ENCODE data around the gene CUL2.
"Not testable (repeated sequence)": the region's sequence is repeated elsewhere in the genome, so short reads cannot be mapped to it uniquely, and the experiment has no call there.

The CUL2 gene

GRCh38 chr10:35079265-35079664 is 10.9 kb downstream of the CUL2 start:
- no peak for DNase-seq

DNA sequence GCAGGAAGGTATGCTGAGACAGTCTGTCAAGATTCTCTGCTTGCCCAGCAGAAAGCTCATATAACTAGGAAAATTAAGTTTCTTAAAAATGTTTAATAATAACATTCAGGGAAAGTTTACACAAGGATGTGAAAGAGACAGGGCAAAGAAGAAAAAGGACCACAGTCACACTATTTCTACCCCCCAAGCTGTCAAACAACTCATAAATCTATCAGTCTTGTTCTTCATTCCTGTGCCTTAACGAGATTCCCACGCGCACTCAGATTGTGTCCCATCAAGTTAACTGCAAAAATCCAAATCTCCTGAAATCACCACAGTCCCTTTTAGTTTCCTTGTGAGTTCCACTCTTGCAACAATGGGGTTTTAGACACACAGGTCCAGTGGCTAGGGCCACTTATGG is 14.9 kb downstream of the CUL2 start:
- DNase-seq = no peak

GRCh38 chr10:35074266-35074665 is 15.9 kb downstream of the CUL2 start:
- DNase-seq = no peak

- DNase-seq = no peak
These were observed 19.6 kb downstream of the CUL2 start for GRCh38 chr10:35070521-35070920.

GRCh38 chr10:35063837-35064454 is 26.2 kb downstream of the CUL2 start:
- no peak for DNase-seq

DNA sequence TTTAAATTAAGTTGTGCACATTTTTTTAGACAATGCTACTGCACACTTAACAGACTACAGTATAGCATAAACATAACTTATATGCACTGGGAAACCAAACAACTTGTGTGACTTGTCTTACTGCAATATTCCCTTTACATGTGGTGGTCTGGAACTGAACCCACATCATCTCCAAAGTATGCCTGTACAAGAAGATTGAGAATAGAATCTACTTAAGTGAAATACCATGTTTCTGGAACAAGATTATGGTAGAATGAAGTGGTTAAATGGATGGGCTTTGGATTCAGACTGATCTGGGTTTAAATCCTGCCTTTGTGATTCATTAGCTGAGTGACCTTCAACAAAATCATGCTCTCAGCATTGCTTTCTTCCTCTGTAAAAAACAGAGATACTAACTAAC is 30.7 kb downstream of the CUL2 start:
- DNase-seq = no peak

GRCh38 chr10:35058686-35059085 is 31.5 kb downstream of the CUL2 start:
- DNase-seq = no peak

DNA sequence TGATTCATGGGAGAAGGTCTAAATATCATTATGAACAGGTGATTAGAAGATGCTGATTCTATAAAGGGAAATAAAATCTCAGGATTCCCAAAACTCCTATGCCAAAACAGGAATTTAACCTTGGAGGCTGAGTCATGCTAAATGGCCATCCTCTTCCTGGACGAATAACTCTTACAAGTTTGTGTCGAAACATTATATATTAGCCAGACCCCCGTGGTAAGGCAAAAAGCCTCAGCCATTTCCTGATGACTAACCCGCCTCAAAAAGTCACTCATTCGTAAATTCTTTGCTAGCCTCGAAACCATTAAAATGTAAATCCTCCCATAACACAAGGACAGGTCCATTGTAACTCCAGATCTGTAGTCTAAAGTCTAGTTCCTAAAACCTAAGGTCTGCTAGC is 32.0 kb downstream of the CUL2 start:
- DNase-seq = no peak

DNA sequence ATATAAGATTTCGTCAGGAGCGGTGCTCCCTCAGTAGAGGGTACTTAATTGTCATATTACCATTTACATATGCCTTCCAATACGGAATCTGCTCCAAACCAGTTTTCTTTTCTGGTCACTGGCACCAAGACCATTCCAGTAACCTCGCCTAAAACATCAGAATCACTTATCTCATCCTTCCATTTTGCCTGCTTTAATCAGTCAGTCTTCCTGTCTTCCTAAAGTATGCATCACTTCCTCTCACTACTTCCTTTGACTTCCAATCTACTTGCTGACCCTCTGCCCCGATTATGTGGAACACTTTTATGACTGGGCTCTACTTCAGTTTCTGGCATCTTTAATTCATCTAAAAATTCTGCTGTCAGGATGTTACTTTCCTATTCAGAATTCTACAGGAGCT is 33.5 kb downstream of the CUL2 start:
- DNase-seq = no peak

DNA sequence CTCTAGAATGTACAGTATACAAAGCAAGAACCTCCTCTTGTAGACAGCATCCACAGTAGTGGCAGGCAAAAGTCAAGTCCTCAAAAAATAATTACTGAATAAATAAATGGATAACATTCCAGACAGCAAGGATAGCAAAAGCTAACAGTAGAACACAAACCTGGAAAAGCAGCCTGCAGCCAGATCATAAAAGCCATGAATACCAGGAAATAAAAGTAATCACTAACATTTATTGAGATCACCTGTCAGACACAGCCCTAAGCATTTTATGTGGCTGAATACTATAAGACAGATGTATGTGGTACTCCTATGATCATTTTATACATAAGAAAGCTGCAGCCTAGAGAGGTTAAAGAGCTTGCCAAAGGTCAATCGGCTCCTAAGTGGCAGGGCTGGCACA is 34.0 kb downstream of the CUL2 start:
- DNase-seq = peak; percentile 3

- no peak for DNase-seq
These were observed 39.6 kb downstream of the CUL2 start for GRCh38 chr10:35050568-35050967.

DNA sequence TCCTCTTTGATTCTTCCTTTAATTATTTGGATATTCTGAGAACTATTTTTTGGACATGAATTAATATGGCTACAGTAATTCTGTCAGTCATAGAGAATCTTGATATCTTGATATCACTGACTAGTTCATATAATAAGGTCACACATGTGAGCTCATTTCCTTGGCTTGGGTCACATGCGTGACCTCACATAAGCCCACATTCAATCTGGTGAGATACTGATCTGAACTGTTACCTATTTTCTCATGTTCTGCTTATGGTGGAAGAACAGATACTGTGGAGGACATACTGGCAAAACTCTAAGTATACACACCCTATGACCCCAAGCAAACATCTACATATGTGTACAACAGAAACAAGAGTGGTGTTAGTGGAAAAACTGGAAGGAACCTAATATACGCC is 44.1 kb downstream of the CUL2 start:
- no peak for DNase-seq

DNA sequence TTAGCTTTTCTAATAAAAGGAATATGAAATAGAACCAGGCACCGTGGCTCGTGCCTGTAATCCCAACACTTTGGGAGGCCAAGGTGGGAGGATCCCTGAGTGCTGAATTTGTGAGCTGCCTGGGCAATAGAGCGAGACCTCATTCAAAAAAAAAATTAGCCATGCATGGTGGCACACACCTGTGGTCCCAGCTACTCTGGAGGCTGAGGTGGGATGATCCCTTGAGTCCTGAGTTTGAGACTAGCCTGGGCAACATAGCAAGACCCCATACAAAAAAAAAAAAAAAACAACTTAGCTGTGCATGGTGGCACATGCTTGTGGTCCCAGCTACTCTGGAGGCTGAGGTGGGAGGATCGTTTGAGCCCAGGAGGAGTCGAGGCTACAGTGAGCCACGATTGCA is 44.9 kb downstream of the CUL2 start:
- DNase-seq = not testable (repeated sequence)

- no peak for DNase-seq
These were observed 46.3 kb downstream of the CUL2 start for GRCh38 chr10:35043796-35044344.

DNA sequence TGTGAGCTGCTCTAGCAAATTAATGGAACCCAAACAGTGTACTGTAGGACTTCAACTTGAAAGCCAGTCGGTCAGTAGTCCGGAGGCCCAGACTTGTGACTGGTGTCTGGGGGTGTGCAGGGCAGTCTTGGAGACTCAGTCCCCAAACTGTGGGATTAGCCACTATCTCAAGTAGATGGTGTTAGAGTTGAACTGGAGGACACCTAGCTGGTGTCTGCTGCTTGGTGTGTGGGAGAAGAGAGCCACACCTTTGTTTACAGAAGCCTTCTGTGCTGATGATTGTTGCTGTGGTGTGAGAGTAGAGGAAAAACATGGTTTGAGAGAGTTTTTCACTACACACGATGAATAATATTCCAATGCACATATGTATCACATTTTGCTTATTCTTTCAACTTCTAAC is 47.4 kb downstream of the CUL2 start:
- no peak for DNase-seq

GRCh38 chr10:35041502-35041879 is 48.6 kb downstream of the CUL2 start:
- no peak for DNase-seq

DNA sequence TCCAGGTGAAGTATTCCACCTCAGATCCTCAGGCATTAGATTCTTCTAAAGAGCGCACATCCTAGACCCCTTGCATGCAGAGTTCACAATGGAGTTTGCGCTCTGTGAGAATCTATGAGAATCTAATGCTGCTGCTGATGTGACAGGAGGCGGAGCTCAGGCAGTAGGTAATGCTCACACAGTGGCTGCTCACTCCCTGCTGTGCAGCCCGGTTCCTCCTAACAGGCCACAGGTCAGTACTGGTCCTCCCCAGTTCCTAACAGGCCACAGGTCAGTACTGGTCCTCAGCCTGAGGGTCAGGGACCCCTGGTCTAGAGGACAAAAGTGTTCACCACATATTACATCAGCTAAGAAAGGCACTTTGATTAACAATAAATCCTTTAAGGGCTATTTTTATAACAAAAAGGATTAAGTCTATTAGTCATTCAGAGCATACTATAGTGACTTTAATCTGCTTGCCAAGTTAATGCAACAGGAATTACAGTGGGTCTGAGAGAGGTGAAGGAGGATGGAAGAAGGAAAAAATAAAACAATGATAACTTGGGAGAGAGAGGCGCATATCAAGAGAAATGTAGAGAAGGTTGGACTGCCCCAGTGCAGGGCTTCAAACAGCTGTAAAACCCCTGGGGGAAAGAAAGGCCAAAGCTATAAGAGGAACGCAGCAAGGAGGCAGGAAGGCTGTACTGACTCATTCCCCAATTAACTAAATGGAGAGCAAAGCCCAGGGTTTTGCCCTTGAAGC is 49.2 kb downstream of the CUL2 start:
- DNase-seq = no peak

DNA sequence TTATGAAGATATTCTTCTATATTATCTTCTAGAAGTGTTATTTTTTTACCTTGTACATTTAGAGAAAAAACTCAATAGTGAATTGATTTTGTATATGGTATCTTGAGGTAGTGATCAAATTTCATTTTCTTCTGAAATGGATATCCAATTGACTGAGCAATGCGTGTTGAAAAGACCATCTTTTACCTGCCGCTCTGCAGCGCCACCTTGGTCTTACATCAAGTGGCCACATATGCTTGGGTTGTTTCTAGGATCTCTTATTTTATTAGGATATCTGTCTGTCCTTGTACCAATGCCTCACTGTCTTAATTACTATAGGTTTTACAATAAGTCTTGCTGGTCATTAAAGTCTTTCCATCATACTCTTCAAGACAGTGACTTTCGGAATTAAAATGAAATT is 53.0 kb downstream of the CUL2 start:
- no peak for DNase-seq

DNA sequence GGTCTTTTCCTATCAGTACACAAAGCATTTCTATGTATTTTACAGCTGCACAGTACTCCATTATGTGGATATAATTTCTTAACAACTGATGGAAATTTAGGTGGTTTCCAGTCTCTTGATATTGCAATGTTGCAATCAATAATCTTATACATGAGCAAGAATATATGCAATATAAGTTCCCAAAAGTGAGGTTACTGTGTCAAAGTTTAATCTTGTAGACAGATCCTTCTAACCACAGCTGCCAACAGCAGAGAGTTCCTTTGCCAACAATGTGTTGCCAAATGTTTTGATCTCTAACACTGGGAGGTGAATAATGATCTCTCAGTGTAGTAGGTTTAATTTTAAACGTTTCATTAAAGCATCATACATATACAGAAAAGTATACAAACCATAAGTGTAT is 54.5 kb downstream of the CUL2 start:
- DNase-seq = no peak

DNA sequence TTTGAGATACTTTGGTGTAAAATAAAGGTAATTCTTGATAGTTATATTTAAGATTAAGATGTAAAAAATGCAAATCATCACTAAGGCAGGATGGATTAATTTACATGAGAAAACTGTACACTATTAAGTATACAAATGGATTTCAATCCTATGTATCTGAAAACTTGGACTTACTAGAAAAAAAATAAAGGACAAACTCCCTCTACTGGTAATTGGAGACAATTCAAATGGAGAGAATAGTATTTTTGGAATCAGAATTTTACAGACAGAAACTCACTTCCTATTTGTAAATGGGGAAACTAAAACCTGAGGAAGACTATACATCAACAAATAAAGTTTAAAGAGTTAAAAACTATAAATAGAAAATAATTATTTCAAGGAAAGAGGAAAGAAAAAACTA is 62.6 kb downstream of the CUL2 start:
- DNase-seq = no peak

DNA sequence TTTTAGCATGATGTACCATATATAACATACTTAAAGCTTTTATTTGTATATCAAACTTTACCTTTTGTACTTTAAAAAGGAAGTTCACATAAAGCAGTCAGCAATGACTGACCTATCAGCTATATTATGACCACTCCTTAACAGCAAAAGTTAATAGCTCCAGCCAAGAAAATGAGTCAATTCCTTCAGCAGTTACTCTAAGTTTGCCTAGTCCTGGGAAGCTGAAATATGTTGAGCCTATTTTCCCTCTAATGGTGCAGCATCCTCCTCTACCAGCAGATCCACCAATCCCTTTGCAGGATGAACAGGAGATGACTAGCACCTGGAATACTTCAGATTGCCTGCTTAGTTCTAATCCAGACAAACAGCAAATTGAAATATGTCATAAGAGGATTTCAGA is 64.2 kb downstream of the CUL2 start:
- no peak for DNase-seq

GRCh38 chr10:35020481-35020880 is 69.7 kb downstream of the CUL2 start:
- no peak for DNase-seq

DNA sequence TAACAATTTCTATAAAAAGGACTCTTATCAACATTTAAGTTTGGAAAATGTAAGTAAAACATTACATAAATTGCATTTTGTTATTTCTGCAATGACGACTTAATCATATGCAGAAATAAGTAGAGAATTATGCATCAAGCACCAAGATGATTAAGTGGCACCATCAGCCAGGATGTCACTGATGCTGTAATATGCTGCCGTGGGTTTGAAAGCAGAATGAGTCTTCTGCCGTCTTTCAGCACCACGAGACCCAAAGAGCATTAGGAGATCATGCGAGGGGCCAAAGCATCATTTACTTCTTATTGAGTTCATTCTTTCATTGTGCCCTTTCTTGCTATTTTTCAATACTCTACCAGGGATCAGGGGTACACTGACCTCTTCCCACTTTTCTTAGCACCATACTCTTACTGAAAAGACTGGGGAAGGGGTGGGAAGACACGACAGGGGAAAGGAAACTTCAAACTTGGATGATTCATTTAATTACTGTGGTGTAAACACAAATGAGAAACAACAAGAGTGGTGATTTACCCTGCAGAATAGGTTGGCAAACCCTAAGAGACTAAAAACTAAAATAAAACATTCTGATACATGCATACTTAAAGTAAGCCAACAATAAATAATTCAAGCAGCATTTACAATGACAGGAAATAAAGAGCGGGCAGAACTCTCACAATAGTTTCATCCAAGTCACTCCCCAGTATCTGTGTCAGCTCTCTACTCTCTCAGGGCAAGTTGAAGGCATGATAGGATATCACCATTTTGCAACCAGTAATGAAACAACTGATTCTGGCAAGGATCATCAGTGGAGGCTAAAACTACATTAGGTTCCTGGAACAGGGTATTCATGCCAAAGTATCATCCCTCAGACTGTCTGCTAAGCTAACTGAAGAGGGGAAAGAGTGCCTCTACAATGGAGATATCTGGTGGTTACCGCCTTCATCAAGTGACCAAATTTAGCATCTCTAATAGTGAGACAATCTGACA is 70.8 kb downstream of the CUL2 start:
- DNase-seq = no peak

- DNase-seq = no peak
These were observed 72.5 kb downstream of the CUL2 start for GRCh38 chr10:35017608-35018007.
